RPMI7951 (cell line): ENCODE results near the gene ZBTB20. TPM values are rescaled to one million over a fixed set of nuclear protein-coding genes. Genes with fewer than 3 reads are reported as not detected.

Experiments
- DNase-seq: peaks from one replicate; pipeline ENCODE4 v3.0.0-alpha.2; 2012; ENCODE audit warnings: low read depth
- total RNA-seq: library from RNA; depleted of rRNA; stranded (reverse); fragments of >200 nt; shearing (Covaris generic); gene quantifications from 2 replicates; pipeline ENCODE4 v1.2.3, GENCODE V29; 2014

The ZBTB20 gene
- total RNA-seq, 1 experiment from 2014 or later, result 9.0 TPM

GRCh38 chr3:114411190-114411668, 735.9 kb downstream of the ZBTB20 start:
- peak; percentile 61 for DNase-seq

DNA sequence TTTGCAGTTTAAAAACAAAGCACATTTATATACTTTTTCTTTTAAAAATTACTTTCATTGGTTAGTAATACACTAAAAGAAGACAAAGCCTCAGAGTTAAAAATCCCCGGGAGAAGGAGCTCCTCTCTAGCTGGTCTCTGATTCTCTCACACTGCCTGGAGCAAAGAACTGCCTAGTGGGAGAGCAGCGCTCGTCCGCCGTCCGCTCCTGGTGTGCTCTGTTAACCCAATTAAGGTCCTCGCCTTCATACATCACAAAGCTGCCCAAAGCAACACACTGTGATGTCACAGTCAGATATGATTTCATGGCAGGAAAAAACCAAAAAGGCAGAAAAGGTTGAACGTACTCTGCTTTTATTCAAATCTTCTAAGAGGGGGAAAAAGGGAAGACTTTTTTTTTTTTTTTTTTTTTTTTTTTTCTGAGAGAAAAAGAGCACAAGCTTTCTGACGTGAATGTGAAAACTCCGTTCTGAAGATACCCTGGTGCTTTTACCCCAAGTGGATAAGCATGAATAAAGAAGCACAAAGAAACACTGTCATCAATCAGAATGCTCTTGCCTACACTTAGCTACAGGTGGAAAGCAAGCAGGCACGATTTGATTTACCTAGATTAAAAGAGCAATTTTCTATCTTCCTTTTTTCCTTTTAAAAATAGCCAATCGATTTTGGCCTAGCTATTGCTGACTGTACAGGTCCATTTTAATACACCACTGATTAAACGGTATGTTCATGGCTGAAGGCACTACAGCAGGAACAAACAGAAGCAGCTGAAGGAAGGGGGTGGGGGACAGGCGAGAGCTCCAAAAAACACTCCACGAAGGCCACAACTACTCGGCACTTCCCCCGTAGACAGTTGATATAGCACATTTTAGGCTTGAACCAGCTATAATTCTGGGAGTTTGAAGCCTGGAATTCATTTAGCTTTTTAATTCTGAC, 738.1 kb downstream of the ZBTB20 start:
- DNase-seq, result peak; percentile 54

GRCh38 chr3:114406922-114407321, 740.2 kb downstream of the ZBTB20 start:
- DNase-seq, result no peak

- DNase-seq, result no peak
Observed at GRCh38 chr3:114406286-114406685, 740.8 kb downstream of the ZBTB20 start.

DNA sequence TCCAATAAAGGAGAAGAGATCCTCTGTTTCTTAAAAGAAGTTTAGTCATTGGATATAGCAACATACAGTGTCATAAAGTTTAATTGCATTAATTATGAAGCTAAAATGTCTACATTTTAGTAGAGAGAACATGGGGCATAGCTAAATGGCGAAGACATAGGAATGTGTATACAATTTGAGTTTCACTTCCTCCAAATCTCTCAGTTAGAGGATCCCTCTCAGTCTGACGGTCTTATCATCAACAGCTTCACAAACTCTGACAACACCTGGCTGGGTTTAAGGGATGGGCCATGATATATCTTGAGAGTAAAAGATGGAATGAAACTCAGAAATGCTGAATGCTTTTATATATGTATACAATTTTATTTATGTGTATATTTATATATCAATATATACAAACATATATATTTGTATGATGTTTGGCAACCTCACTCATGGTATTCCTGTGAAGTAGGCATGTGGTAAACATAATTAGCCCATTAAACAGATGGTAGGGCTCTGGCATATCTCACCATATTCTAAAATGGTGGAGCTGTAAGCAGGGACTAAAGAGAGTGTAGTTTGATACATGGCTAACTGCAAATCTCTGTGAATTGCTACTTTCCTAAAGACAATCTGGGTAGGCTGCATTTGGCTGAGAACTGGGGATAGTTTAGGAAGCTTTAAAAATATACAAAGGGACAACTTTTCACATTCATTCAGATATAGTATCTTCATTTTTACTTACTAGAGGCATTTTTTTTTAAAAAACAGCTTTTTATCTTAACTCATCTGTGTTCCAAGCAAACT, 741.7 kb downstream of the ZBTB20 start:
- DNase-seq, result no peak

DNA sequence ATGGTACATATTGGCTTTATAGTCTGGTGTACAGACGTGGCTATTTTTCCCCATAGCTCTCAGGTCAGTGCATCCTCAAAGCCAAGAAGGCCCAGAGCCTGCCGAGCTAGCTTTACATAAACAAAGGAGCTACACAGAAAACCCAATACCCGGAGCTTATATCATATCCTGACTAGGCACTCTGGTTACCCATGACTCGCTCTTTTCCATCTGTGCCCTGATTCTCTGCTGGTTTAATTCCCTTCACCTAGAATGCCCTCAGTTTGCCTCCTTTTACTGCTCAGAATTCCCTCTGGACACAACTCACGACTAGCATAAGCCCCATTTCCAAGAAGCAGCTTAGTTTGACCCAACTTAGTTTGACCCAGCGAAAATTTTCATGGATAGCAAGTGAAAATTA, 742.5 kb downstream of the ZBTB20 start:
- DNase-seq, result peak; percentile 71

DNA sequence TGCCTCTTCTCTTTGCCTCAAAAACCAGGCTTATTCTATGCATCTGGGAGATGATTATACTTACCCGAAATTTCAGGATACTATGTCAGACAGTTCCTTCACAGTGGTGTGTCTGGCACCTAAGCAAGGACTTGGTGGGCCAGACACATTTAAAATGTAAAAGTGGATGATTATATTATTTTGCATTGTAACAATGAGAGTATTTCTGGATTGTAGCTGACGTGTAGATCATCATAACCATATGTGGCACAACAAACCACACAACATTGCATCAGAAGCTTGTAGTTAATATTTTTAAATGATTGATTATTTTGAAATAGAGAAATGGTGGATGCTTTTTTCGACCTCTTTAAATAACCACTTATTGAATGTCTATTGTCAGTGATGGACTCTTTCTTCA, 744.2 kb downstream of the ZBTB20 start:
- DNase-seq, result no peak

- DNase-seq, result no peak
Observed at GRCh38 chr3:114401346-114401745, 745.7 kb downstream of the ZBTB20 start.

GRCh38 chr3:114400371-114400770, 746.7 kb downstream of the ZBTB20 start:
- no peak for DNase-seq

- no peak for DNase-seq
Observed at GRCh38 chr3:114394551-114394950, 752.5 kb downstream of the ZBTB20 start.

- no peak for DNase-seq
Observed at GRCh38 chr3:114393367-114394072, 753.6 kb downstream of the ZBTB20 start.

DNA sequence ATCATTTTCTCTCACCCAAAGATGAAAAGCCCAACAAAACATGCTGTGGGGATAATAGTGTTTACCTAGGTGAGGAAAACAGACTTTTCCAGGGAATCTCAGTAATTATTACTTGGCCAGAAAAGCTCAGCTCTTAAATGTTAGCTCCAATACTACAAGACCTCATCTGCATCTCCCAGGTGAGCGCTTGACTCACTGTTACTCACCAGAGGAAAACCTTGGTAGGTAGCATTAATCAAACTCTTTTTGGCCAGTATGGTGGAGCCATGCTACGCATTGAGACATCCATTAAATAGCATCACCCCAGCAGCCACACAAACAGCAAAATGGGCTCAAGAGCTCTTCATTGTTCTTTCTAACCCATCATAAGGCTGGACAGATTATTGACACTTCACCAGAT, 754.3 kb downstream of the ZBTB20 start:
- DNase-seq, result no peak

DNA sequence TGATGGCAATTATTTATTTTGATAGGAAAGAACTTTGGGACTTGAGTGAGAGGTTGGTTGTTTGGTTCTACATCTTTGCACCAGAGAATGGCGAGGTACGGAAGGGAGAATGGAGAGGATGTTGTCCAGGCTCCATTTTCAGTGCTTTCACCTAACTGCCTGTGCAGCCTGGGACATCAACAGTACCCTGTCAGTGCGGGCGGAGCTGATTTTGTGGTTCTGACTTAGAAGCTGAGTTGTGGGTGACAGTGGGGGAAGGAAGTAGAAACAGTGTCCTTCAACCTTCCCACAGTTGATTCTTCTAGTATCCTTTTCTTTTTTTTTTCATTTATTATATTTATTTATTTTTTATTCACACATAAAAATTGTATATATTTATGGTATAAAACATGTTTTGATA, 757.9 kb downstream of the ZBTB20 start:
- no peak for DNase-seq

DNA sequence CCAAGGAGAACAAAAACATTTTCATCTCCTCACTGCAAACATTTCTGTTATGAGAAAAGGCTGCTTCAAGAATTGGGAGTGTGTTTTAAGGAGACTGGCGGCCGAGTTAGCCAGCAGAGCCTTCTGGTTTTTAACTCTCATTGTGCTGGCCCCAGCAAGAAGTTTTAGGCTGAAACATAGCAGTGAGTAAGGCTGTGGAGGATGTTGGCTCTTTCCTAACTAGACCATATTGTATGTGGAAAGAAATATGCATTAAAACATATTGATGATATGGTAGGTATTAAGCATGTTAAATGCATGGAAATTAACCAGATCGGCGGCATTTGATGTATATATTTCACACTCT, 762.6 kb downstream of the ZBTB20 start:
- no peak for DNase-seq

- peak; percentile 92 for DNase-seq
Observed at GRCh38 chr3:114383875-114384557, 763.1 kb downstream of the ZBTB20 start.

GRCh38 chr3:114380233-114380651, 766.8 kb downstream of the ZBTB20 start:
- peak; percentile 93 for DNase-seq

DNA sequence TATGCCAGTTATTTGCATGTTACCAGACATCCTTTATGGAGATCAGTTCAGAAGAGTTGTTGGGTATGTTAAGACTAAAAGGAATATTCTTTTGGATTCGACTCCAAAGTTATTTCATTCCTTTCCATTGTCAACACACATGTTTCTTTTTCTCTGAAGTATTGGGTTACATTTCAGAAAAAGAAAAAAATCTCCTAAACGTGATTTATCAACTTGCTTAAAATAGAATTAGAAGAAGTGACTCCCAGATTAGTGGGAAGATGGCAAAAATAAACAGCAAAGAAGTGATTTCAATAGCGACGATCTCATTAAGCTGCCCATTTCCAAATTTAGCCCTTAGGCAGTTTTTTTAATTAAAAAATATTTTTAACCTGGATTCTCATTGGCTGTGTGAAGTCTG, 767.8 kb downstream of the ZBTB20 start:
- no peak for DNase-seq

DNA sequence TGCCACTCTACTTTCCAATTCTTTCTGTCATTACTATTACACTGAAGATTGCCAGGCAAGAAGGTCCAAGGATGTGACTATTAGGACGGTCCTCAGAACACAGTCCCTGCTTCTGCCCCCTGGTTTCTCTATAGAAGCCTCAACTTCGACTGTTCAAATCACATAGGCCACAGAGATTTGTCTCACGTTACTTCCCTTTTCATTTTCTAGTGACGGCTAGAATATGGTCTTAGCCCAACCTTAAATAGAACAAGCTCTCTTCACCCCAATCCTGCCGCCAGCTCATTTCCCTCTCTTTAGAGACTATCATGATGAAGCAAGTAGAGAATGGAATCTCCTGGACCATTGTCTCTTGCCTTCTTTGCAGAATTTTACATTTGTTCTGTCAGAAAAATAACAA, 768.3 kb downstream of the ZBTB20 start:
- DNase-seq, result no peak

DNA sequence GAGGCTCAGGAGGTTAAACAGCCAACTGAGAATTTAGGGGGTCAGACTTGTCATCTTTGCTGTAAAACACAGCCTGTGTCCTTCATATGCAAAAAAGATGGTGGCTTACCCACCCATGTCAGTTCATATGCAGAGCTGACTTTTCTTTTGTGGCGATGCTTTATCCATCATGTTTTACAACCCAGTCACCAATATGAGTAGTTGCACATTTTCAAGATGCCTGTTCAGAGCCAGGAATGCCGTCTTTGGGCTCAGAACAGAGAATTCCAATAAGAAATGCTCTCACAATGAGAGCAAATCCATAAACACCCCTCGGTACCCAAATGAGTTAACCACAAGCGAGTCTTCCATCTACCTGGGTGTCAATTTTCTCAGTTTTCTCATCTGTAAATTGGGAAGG, 769.7 kb downstream of the ZBTB20 start:
- DNase-seq, result no peak

GRCh38 chr3:114376516-114377185, 770.4 kb downstream of the ZBTB20 start:
- no peak for DNase-seq
